Measurements from ENCODE around the gene TMEM175. TPM values are rescaled to one million over a fixed set of nuclear protein-coding genes. Genes with fewer than 3 reads are reported as not detected.

Gene TMEM175
- total and polyA plus RNA-seq, 9 of the 15 experiments (the other 6 are each of a cell fraction or from before 2014, with no cell fraction given): 0.13 to 30.9 (median 9.4) TPM

GRCh38 chr4:964346-965025 lies 32.2 kb downstream of the TMEM175 start:
- Histone ChIP-seq H3K79me2 (ENCODE audit: control insufficient read depth, insufficient read depth, low read length) (no peaks in the 10 kb centered on the region), H3K4me3 (no peak overlapping the region), H3K9me1 (ENCODE audit: control insufficient read depth, insufficient read depth, low read length) (no peaks in the 10 kb centered on the region), H3K36me3 (ENCODE audit: control insufficient read depth, insufficient read depth, low read length) (peaks cover 23% of the 10 kb centered on the region; the same call in 1 of the 3 replicates), H3K9me3 (replicated peaks; ENCODE audit: control insufficient read depth, insufficient read depth, low read depth, low read length) (no peaks in the 10 kb centered on the region), H2AFZ (ENCODE audit: low read depth, low read length) (no peak overlapping the region), H4K20me1 (replicated peaks; ENCODE audit: control insufficient read depth, insufficient read depth, low read length) (no peaks in the 10 kb centered on the region), H3K27ac (ENCODE audit: extremely low read depth, low read depth, low read length) (no peak overlapping the region), H3K9ac (ENCODE audit: insufficient read depth in 1 of 2, low read depth in 2 of 2, low read length in 2 of 2) (peak overlapping the region in 1 of 2 experiments; percentile 50; a peak in 1 of 4 replicates), H3K4me1 (replicated peaks in 1 of 2; ENCODE audit: control insufficient read depth in 2 of 2, insufficient read depth in 2 of 2, low read length in 2 of 2) (peaks cover 0 to 45% of the 10 kb centered on the region in 2 experiments; a peak in 2 of 5 replicates), H3K4me2 (ENCODE audit: insufficient read depth, low read length) (no peak overlapping the region), H3K27me3 (ENCODE audit: control insufficient read depth in 2 of 2, insufficient read depth in 2 of 2, low read length in 2 of 2) (no peaks in the 10 kb centered on the region)
- FAIRE-seq: no peak
- WGBS (ENCODE audit: insufficient coverage, low coverage, missing lambda C conversion rate): 87% methylated on average over 13 of the region's 23 CpGs
- intact Hi-C loops (cut with micrococcal nuclease) (no loop called here), in situ Hi-C loops (cut with MboI) (no loop called here)
- CTCF ChIA-PET (ENCODE audit: low intra/inter-chr PET ratio): no interaction called here
- no peak for ATAC-seq
- no TSS peak for BruUV-seq (replicated peaks)
- no peak for DNase-seq (ENCODE audit: extremely low read depth in 1 of 4, low spot score in 3 of 4)
- POLR2A ChIA-PET: no interaction called here
- no peak for TF ChIP-seq ZNF696 (CRISPR knock-in tag; conservative IDR thresholded peaks at IDR 0.05)
- TF ChIP-seq EHMT2 (IDR thresholded peaks at IDR 0.05): no peak
- TF ChIP-seq BRD9 (IDR thresholded peaks at IDR 0.05; ENCODE audit: low read depth, partially characterized antibody): no peak
- TF ChIP-seq GATAD2A (IDR thresholded peaks at IDR 0.05): no peak
- TF ChIP-seq REST (IDR thresholded peaks at IDR 0.05; ENCODE audit: borderline replicate concordance): no peak
- no peak for TF ChIP-seq REST (CRISPR knock-in tag; IDR thresholded peaks at IDR 0.05; ENCODE audit: low read depth)
- no peak for TF ChIP-seq MYC (IDR thresholded peaks at IDR 0.05; ENCODE audit: low read depth, low read length)
- no peak for TF ChIP-seq MYC (CRISPR knock-in tag; IDR thresholded peaks at IDR 0.05; ENCODE audit: borderline replicate concordance, low read depth)
- no peak for TF ChIP-seq CBFB (CRISPR knock-in tag; IDR thresholded peaks at IDR 0.05)
- TF ChIP-seq, protein P1, sequence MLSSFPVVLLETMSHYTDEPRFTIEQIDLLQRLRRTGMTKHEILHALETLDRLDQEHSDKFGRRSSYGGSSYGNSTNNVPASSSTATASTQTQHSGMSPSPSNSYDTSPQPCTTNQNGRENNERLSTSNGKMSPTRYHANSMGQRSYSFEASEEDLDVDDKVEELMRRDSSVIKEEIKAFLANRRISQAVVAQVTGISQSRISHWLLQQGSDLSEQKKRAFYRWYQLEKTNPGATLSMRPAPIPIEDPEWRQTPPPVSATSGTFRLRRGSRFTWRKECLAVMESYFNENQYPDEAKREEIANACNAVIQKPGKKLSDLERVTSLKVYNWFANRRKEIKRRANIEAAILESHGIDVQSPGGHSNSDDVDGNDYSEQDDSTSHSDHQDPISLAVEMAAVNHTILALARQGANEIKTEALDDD (IDR thresholded peaks at IDR 0.05): no peak
- no peak for TF ChIP-seq ZNF778 (CRISPR knock-in tag; IDR thresholded peaks at IDR 0.05)
- no peak for TF ChIP-seq YY1 (IDR thresholded peaks at IDR 0.05; ENCODE audit: borderline replicate concordance in 1 of 3, control insufficient read depth in 1 of 3, extremely low read depth in 1 of 3, insufficient read depth in 3 of 3, insufficient read length in 1 of 3, insufficient replicate concordance in 2 of 3, low read depth in 1 of 3, low read length in 2 of 3)
- no peak for TF ChIP-seq SMAD3 (CRISPR knock-in tag; conservative IDR thresholded peaks at IDR 0.05)
- no peak for TF ChIP-seq PTRF (tag; IDR thresholded peaks at IDR 0.05)
- no peak for TF ChIP-seq GTF2E2 (tag; IDR thresholded peaks at IDR 0.05)

Measured in K562 (cell line).